Measurements from ENCODE around the gene NPAS3.

The NPAS3 gene

DNA sequence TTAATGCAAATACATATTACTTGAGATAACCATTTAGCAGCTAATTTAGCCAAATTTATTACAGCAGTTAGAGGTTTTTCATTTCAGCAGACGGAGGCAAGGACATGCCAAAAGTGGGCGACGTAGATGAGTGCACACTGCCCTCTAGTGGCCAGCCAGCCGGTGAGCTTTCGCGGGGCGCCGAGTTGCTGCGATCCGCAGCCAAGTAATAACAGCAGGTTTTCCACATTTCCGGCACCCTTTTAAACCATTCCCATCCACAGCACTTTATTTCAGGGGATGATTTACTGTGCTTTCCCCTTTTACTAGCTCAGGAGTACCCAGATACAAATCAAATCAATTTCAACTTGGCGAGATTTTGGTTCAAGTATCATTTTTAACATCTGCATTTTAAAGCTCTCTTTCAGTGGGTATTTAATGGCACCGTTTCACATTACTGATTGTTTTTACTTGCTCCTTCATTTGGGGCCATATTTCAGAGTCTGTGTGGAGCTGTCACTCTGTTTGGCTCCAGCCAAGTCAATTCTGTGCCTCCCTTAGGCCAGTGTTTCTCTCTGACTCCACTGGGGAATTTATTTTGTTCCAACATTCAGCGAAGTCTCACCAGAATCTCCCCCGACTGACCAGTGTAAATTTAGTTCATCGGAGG lies 854.2 kb downstream of the NPAS3 start:
- no peak overlapping the region for H3K4me3 ChIP-seq (ENCODE audit: low read depth, low read length)
- TF ChIP-seq, protein P1, sequence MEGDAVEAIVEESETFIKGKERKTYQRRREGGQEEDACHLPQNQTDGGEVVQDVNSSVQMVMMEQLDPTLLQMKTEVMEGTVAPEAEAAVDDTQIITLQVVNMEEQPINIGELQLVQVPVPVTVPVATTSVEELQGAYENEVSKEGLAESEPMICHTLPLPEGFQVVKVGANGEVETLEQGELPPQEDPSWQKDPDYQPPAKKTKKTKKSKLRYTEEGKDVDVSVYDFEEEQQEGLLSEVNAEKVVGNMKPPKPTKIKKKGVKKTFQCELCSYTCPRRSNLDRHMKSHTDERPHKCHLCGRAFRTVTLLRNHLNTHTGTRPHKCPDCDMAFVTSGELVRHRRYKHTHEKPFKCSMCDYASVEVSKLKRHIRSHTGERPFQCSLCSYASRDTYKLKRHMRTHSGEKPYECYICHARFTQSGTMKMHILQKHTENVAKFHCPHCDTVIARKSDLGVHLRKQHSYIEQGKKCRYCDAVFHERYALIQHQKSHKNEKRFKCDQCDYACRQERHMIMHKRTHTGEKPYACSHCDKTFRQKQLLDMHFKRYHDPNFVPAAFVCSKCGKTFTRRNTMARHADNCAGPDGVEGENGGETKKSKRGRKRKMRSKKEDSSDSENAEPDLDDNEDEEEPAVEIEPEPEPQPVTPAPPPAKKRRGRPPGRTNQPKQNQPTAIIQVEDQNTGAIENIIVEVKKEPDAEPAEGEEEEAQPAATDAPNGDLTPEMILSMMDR (IDR thresholded peaks at IDR 0.05; ENCODE audit: low read depth, low read length, missing control alignments) = peak; percentile 95
- DNase-seq (ENCODE audit: low read depth) = no peak

DNA sequence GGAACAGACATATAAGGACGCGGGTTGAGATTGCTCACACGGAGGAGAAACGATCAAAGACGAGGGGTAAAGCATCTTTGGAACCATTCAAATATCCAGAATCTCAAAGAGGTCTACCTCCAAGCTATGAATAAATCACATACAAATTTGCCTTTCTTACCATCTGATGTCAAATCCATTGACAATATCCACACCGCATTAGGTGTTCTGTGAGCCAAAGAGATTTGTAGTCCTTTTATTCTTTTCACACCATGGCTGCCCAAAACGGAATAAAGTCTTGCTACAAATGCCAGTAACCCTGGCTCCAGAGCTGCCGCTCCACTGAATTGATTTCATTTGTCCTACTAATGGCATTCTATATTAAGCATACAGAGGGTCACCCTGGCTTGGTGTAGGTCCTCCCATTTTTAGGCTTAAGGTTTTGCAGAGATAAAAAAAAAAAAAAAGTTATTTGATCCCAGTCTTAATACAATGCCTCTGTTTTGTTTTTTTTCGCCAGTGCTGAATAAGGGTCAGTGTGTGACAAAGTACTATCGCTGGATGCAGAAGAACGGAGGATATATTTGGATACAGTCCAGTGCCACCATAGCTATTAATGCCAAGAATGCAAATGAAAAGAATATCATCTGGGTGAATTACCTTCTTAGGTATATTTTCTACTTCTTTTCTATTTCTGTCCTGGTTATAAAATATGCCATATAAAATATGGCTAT lies 854.9 kb downstream of the NPAS3 start:
- TF ChIP-seq, protein P1 (IDR thresholded peaks at IDR 0.05; ENCODE audit: low read depth, low read length, missing control alignments) = no peak
- no peak for DNase-seq (ENCODE audit: low read depth)
- H3K4me3 ChIP-seq (ENCODE audit: low read depth, low read length) = no peak overlapping the region

DNA sequence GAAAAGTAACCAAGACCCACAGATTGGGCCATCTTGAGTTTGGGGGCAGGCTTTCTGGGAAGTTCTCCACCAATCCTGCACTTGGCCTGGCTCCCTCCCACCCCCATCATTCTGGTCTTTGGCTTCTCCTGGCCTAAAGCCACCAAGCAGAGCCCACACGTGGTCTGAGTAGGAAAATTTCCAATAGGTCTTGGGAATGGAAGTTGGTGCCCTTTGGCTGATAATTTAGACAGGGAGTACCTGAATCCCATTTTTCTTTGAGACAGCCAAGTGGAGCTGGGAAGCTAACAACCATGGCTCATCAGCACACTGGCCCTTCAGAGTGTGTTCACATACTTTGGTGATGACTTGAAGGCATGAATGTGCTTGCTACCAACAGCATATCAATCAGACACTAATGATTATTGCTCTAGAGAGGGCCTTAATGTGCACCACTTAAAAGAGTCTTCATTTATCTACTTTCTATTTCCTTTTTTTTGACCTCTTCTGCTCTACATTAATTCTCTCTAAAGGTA lies 856.2 kb downstream of the NPAS3 start:
- H3K4me3 ChIP-seq (ENCODE audit: low read depth, low read length) = no peak overlapping the region
- TF ChIP-seq, protein P1 (IDR thresholded peaks at IDR 0.05; ENCODE audit: low read depth, low read length, missing control alignments) = no peak
- DNase-seq (ENCODE audit: low read depth) = no peak

DNA sequence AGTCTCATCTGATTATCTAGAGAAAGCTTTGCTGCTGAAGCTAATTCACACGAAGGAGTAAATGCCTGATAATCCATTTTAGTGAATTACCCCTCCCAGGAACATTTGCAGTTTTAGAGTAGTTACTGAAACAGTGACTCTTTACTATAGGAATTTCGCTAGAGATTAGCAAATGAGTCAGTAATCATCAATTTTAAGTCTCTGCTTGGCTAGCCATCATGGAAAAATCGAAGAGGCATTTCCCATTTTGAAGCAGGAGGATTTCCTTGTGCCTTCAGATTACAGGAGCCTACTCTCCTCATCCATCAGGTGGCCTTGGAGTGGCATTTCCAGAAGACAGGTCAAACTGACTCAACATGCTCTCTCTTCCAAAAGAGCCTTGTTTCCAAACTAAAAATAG lies 857.7 kb downstream of the NPAS3 start:
- no peak overlapping the region for H3K4me3 ChIP-seq (ENCODE audit: low read depth, low read length)
- TF ChIP-seq, protein P1 (IDR thresholded peaks at IDR 0.05; ENCODE audit: low read depth, low read length, missing control alignments) = no peak
- DNase-seq (ENCODE audit: low read depth) = no peak

DNA sequence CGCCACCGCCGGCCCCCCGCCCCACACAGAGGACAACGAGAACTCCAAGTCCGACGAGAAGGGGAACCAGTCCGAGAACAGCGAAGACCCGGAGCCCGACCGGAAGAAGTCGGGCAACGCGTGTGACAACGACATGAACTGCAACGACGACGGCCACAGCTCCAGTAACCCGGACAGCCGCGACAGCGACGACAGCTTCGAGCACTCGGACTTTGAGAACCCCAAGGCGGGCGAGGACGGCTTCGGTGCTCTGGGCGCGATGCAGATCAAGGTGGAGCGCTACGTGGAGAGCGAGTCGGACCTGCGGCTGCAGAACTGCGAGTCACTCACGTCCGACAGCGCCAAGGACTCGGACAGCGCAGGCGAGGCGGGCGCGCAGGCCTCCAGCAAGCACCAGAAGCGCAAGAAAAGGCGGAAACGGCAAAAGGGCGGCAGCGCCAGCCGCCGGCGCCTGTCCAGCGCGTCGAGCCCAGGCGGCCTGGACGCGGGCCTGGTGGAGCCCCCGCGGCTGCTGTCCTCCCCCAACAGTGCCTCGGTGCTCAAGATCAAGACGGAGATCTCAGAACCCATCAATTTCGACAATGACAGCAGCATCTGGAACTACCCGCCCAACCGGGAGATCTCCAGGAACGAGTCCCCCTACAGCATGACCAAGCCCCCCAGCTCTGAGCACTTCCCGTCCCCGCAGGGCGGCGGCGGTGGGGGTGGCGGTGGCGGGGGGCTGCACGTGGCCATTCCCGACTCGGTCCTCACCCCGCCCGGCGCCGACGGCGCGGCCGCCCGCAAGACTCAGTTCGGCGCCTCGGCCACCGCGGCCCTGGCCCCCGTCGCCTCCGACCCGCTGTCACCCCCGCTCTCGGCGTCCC lies 861.3 kb downstream of the NPAS3 start:
- no peak overlapping the region for H3K4me3 ChIP-seq (ENCODE audit: low read depth, low read length)
- DNase-seq (ENCODE audit: low read depth) = no peak
- TF ChIP-seq, protein P1 (IDR thresholded peaks at IDR 0.05; ENCODE audit: low read depth, low read length, missing control alignments) = no peak

DNA sequence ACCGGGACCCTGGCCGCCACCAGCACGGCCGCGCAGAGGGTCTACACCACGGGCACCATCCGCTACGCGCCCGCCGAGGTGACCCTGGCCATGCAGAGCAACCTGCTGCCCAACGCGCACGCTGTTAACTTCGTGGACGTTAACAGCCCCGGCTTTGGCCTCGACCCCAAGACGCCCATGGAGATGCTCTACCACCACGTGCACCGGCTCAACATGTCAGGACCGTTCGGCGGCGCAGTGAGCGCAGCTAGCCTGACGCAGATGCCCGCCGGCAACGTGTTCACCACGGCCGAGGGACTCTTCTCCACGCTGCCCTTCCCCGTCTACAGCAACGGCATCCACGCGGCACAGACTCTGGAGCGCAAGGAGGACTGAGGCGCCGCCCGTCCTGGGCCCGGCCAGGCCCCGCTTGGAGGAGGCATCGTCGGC lies 862.1 kb downstream of the NPAS3 start:
- TF ChIP-seq, protein P1 (IDR thresholded peaks at IDR 0.05; ENCODE audit: low read depth, low read length, missing control alignments) = no peak
- no peak overlapping the region for H3K4me3 ChIP-seq (ENCODE audit: low read depth, low read length)
- no peak for DNase-seq (ENCODE audit: low read depth)
